ENCODE measurements around the gene TSKS.

DNA sequence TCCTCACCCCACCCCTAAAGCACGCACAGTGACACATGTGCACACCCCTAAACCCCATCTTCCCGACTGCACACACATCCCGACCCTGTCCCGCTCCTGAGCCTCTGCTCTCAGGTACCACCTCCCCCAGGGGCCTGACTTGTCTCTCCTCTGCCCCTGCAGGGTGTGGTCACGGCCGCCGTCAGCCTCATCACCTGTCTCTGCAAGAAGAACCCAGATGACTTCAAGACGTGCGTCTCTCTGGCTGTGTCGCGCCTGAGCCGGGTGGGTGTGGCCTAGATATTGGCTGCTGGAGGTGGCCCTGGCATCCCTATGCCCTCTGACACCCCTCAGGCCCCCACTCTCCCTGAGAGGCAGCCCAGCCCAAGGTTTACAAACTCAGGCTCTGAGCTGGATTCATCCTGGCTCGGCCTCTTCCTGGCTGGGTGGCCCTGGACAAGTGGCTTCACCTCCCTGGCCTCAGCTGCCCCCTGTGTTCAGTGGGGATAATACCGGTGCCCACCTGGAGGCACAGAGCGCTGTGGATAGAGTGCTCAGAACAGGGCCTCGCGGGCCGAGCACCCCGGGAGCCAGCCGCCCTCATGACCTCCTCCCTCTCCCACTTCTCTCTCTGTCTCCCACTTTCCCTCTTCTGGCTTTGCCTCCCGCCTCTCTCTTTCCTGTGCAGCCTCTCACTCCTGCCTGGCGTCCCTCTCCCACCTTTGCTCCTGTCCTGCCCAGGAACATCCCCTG is 29.9 kb upstream of the TSKS start:
- TF ChIP-seq, protein P1, sequence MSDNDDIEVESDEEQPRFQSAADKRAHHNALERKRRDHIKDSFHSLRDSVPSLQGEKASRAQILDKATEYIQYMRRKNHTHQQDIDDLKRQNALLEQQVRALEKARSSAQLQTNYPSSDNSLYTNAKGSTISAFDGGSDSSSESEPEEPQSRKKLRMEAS (IDR thresholded peaks at IDR 0.05; ENCODE audit: insufficient read depth, insufficient read length) = no peak
- TF ChIP-seq POLR2A (IDR thresholded peaks at IDR 0.05; ENCODE audit: low read depth, low read length) (no peak), EZH2 (IDR thresholded peaks at IDR 0.05; ENCODE audit: borderline replicate concordance, low read depth, low read length, severe bottlenecking) (no peak), POLR2AphosphoS5 (IDR thresholded peaks at IDR 0.05; ENCODE audit: insufficient read depth, low read depth, low read length) (no peak), GATA2 (IDR thresholded peaks at IDR 0.05; ENCODE audit: insufficient read depth, insufficient read length, low read depth, low read length) (no peak), FOS (IDR thresholded peaks at IDR 0.05; ENCODE audit: borderline replicate concordance, insufficient read depth, low read length) (no peak), MYC (IDR thresholded peaks at IDR 0.05; ENCODE audit: low read depth, low read length) (no peak), JUN (IDR thresholded peaks at IDR 0.05; ENCODE audit: borderline replicate concordance, insufficient read depth, insufficient read length, low read depth) (no peak)
- TF ChIP-seq, protein P2, sequence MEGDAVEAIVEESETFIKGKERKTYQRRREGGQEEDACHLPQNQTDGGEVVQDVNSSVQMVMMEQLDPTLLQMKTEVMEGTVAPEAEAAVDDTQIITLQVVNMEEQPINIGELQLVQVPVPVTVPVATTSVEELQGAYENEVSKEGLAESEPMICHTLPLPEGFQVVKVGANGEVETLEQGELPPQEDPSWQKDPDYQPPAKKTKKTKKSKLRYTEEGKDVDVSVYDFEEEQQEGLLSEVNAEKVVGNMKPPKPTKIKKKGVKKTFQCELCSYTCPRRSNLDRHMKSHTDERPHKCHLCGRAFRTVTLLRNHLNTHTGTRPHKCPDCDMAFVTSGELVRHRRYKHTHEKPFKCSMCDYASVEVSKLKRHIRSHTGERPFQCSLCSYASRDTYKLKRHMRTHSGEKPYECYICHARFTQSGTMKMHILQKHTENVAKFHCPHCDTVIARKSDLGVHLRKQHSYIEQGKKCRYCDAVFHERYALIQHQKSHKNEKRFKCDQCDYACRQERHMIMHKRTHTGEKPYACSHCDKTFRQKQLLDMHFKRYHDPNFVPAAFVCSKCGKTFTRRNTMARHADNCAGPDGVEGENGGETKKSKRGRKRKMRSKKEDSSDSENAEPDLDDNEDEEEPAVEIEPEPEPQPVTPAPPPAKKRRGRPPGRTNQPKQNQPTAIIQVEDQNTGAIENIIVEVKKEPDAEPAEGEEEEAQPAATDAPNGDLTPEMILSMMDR (IDR thresholded peaks at IDR 0.05; ENCODE audit: extremely low read depth in 1 of 2, insufficient read depth in 1 of 2, low read depth in 1 of 2, low read length in 2 of 2) = no peak

All from endothelial cell of umbilical vein (primary cell).